SIG-M5 treated with dmso at 0.1 percent for 504 hours (cell line): ENCODE data around the gene MPZL1.
"Not testable (repeated sequence)": the region's sequence is repeated elsewhere in the genome, so short reads cannot be mapped to it uniquely, and the experiment has no call there.

Experiments
- DNase-seq: peaks from one replicate; lab custom pipeline; 2025; ENCODE audit not compliant: unreplicated experiment; lab: John Stamatoyannopoulos, UW

MPZL1 gene

DNA sequence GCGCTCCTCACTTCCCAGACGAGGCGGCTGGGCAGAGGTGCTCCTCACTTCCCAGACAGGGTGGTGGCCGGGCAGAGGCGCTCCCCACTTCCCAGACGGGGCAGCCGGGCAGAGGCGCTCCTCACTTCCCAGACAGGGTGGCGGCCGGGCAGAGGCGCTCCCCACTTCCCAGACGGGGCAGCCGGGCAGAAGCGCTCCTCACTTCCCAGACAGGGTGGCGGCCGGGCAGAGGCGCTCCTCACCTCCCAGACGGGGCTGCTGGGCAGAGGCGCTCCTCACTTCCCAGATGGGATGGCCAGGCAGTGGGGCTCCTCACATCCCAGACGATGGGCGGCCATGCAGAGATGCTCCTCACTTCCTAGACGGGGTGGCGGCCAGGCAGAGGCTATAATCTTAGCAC lies 84.5 kb downstream of the MPZL1 start:
- DNase-seq, result not testable (repeated sequence)

GRCh38 chr1:167806676-167807075 lies 84.9 kb downstream of the MPZL1 start:
- DNase-seq, result not testable (repeated sequence)

- no peak for DNase-seq
Observed at GRCh38 chr1:167808104-167808503, 86.3 kb downstream of the MPZL1 start.

- DNase-seq, result no peak
Observed at GRCh38 chr1:167808690-167809089, 86.9 kb downstream of the MPZL1 start.

- DNase-seq, result no peak
Observed at GRCh38 chr1:167812972-167813371, 91.2 kb downstream of the MPZL1 start.

DNA sequence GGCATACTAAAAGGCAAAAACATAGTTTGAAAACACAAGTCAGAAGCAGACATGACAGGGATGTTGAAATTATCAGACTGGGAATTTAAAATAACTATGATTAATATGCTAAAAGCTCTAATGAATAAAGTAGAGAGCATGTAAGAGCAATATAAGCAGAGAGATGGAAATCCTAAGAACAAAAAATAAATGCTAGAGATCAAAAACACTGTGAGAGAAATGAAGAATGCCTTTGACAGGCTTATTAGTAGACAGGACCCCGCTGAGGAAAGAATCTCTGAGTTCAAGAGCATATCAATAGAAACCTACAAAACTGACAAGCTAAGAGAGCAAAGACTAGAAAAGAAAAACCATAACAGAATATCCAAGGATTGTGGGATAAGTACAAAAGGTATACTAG lies 93.9 kb downstream of the MPZL1 start:
- no peak for DNase-seq

GRCh38 chr1:167819849-167820683 lies 98.3 kb downstream of the MPZL1 start:
- peak; percentile 33 for DNase-seq

- DNase-seq, result no peak
Observed at GRCh38 chr1:167820684-167821355, 99.0 kb downstream of the MPZL1 start.

DNA sequence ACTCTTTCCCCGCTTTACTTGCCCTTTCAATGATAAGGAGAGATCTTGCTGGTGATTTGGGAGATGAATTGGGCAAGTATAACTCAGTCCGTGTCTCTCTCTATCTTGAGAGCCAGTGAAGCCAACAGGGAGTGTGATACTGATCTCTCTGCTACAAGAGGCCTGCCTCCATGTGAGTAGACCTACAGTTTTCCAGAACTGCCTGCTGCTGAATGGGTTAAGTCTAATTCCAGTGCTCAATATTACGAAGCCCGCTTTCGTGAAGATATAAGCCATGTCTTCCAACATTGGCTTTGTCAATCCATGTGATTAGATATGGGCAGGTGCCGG lies 99.5 kb downstream of the MPZL1 start:
- no peak for DNase-seq

- no peak for DNase-seq
Observed at GRCh38 chr1:167821969-167822685, 100.3 kb downstream of the MPZL1 start.

- DNase-seq, result no peak
Observed at GRCh38 chr1:167824163-167824794, 102.5 kb downstream of the MPZL1 start.

DNA sequence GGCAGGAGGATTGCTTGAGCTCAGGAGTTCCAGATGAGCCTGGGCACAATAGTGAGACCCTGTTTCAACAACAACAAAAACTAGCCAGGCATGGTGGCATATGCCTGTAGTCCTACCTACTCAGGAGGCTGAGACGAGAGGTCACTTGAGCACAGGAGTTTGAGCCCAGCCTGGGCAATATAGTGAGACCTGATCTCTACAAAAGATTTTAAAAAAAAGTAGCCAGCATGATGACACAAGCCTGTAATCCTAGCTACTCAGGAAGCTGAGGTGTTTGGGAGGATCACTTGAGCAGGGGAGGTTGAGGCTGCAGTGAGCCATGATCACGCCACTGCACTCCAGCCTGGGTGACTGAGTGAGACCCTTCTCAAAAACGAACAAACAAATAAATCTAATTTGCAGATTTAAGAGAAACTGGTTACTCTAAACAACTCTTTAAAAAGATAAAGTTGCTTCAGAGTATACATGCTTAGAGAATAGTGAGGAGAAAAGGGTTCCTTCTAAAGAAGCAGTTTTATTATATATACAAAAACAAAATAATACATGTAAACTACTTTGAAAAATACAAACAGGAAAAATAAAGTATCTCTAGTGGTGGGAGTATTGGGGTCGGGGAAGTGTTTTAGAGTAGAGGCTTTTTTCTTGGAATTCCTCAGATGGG lies 103.8 kb downstream of the MPZL1 start:
- no peak for DNase-seq

GRCh38 chr1:167826127-167826526 lies 104.3 kb downstream of the MPZL1 start:
- no peak for DNase-seq

- no peak for DNase-seq
Observed at GRCh38 chr1:167829868-167830267, 108.1 kb downstream of the MPZL1 start.

- DNase-seq, result not testable (repeated sequence)
Observed at GRCh38 chr1:167830668-167831067, 108.9 kb downstream of the MPZL1 start.

GRCh38 chr1:167832693-167833092 lies 110.9 kb downstream of the MPZL1 start:
- DNase-seq, result no peak

GRCh38 chr1:167833904-167834303 lies 112.1 kb downstream of the MPZL1 start:
- no peak for DNase-seq

- DNase-seq, result no peak
Observed at GRCh38 chr1:167836197-167836596, 114.4 kb downstream of the MPZL1 start.

DNA sequence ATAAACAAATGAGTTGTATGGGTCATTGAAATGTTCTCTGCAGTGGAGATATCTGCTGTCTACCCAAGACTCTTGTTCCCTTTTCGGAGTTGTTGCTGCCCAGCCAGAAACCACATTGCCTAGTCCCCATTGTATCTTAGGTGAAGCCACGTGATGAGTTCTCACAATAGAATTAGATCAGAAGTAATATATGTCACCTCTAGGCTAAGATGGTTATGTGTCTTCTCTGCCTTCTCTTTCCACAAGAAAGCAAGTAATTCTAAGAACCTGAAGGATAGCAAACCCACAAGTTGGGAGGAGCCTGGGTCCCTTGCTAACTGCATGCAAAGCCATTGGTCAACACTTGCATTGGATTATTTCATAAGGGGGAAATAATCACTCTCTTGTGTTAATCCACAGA lies 115.5 kb downstream of the MPZL1 start:
- peak; percentile 32 for DNase-seq

- no peak for DNase-seq
Observed at GRCh38 chr1:167839009-167839408, 117.2 kb downstream of the MPZL1 start.
